ENCODE data around the gene IL1B. TPM values are rescaled to one million over a fixed set of nuclear protein-coding genes. Genes with fewer than 3 reads are reported as not detected.

The IL1B gene
- total RNA-seq, 1 experiment from 2014 or later, result not detected

- Histone ChIP-seq H3K27me3 (no peaks in the 10 kb centered on the region), H3K4me1 (no peaks in the 10 kb centered on the region), H3K36me3 (no peaks in the 10 kb centered on the region), H3K9me3 (replicated peaks) (no peaks in the 10 kb centered on the region), H3K27ac (no peak overlapping the region), H3K4me3 (no peak overlapping the region)
- DNase-seq, result no peak
Measured at GRCh38 chr2:112827604-112828185, 8.9 kb downstream of the IL1B start.

- DNase-seq, result no peak
- Histone ChIP-seq H3K27me3 (no peaks in the 10 kb centered on the region), H3K36me3 (no peaks in the 10 kb centered on the region), H3K27ac (no peak overlapping the region), H3K4me1 (no peaks in the 10 kb centered on the region), H3K4me3 (no peak overlapping the region), H3K9me3 (replicated peaks) (no peaks in the 10 kb centered on the region)
Measured at GRCh38 chr2:112827009-112827408, 9.6 kb downstream of the IL1B start.

GRCh38 chr2:112825706-112826105, 10.9 kb downstream of the IL1B start:
- Histone ChIP-seq H3K4me3 (no peak overlapping the region), H3K4me1 (no peaks in the 10 kb centered on the region), H3K36me3 (no peaks in the 10 kb centered on the region), H3K27me3 (no peaks in the 10 kb centered on the region), H3K9me3 (replicated peaks) (no peaks in the 10 kb centered on the region), H3K27ac (no peak overlapping the region)
- no peak for DNase-seq

GRCh38 chr2:112824694-112825085, 11.9 kb downstream of the IL1B start:
- H3K36me3 ChIP-seq, result no peaks in the 10 kb centered on the region
- no peak for DNase-seq
- no peak overlapping the region for H3K27ac ChIP-seq
- no peak overlapping the region for H3K4me3 ChIP-seq
- no peaks in the 10 kb centered on the region for H3K9me3 ChIP-seq (replicated peaks)
- H3K4me1 ChIP-seq, result no peaks in the 10 kb centered on the region
- no peaks in the 10 kb centered on the region for H3K27me3 ChIP-seq

- no peak overlapping the region for H3K27ac ChIP-seq
- no peak for DNase-seq
- H3K4me1 ChIP-seq, result no peaks in the 10 kb centered on the region
- H3K9me3 ChIP-seq (replicated peaks), result no peaks in the 10 kb centered on the region
- H3K4me3 ChIP-seq, result no peak overlapping the region
- no peaks in the 10 kb centered on the region for H3K27me3 ChIP-seq
- H3K36me3 ChIP-seq, result no peaks in the 10 kb centered on the region
Measured at GRCh38 chr2:112821682-112822081, 14.9 kb downstream of the IL1B start.

- Histone ChIP-seq H3K9me3 (replicated peaks) (no peaks in the 10 kb centered on the region), H3K27ac (no peak overlapping the region), H3K36me3 (no peaks in the 10 kb centered on the region), H3K27me3 (no peaks in the 10 kb centered on the region), H3K4me1 (no peaks in the 10 kb centered on the region), H3K4me3 (no peak overlapping the region)
- no peak for DNase-seq
Measured at GRCh38 chr2:112821142-112821541, 15.4 kb downstream of the IL1B start.

GRCh38 chr2:112820343-112820742, 16.2 kb downstream of the IL1B start:
- H3K27me3 ChIP-seq, result no peaks in the 10 kb centered on the region

GRCh38 chr2:112819081-112819480, 17.5 kb downstream of the IL1B start:
- no peak for DNase-seq
- Histone ChIP-seq H3K9me3 (replicated peaks) (no peaks in the 10 kb centered on the region), H3K27ac (no peak overlapping the region)

More at GRCh38 chr2:112820343-112820742, 16.2 kb downstream of the IL1B start:
- H3K4me1 ChIP-seq, result no peaks in the 10 kb centered on the region
- H3K4me3 ChIP-seq, result no peak overlapping the region
- no peaks in the 10 kb centered on the region for H3K36me3 ChIP-seq
- no peak for DNase-seq
- H3K9me3 ChIP-seq (replicated peaks), result no peaks in the 10 kb centered on the region
- H3K27ac ChIP-seq, result no peak overlapping the region

GRCh38 chr2:112818094-112818902, 18.3 kb downstream of the IL1B start:
- H3K27me3 ChIP-seq, result no peaks in the 10 kb centered on the region
- no peak for DNase-seq
- H3K27ac ChIP-seq, result no peak overlapping the region
- no peaks in the 10 kb centered on the region for H3K36me3 ChIP-seq
- no peaks in the 10 kb centered on the region for H3K9me3 ChIP-seq (replicated peaks)
- H3K4me3 ChIP-seq, result no peak overlapping the region
- peaks cover 14% of the 10 kb centered on the region for H3K4me1 ChIP-seq

More at GRCh38 chr2:112819081-112819480, 17.5 kb downstream of the IL1B start:
- H3K4me3 ChIP-seq, result no peak overlapping the region
- peaks cover 6% of the 10 kb centered on the region for H3K4me1 ChIP-seq
- H3K27me3 ChIP-seq, result no peaks in the 10 kb centered on the region
- H3K36me3 ChIP-seq, result no peaks in the 10 kb centered on the region

GRCh38 chr2:112817082-112817689, 19.4 kb downstream of the IL1B start:
- no peaks in the 10 kb centered on the region for H3K9me3 ChIP-seq (replicated peaks)
- H3K4me3 ChIP-seq, result no peak overlapping the region
- H3K27ac ChIP-seq, result no peak overlapping the region
- H3K36me3 ChIP-seq, result no peaks in the 10 kb centered on the region
- peaks cover 25% of the 10 kb centered on the region for H3K4me1 ChIP-seq
- no peaks in the 10 kb centered on the region for H3K27me3 ChIP-seq
- no peak for DNase-seq

GRCh38 chr2:112814278-112814677, 22.3 kb downstream of the IL1B start:
- H3K9me3 ChIP-seq (replicated peaks), result no peaks in the 10 kb centered on the region
- H3K4me1 ChIP-seq, result peaks cover 25% of the 10 kb centered on the region
- H3K4me3 ChIP-seq, result no peak overlapping the region
- DNase-seq, result peak; percentile 21
- H3K36me3 ChIP-seq, result no peaks in the 10 kb centered on the region
- no peaks in the 10 kb centered on the region for H3K27me3 ChIP-seq
- H3K27ac ChIP-seq, result no peak overlapping the region

- no peaks in the 10 kb centered on the region for H3K9me3 ChIP-seq (replicated peaks)
- DNase-seq, result no peak
- no peaks in the 10 kb centered on the region for H3K36me3 ChIP-seq
- no peak overlapping the region for H3K27ac ChIP-seq
- no peaks in the 10 kb centered on the region for H3K27me3 ChIP-seq
- no peak overlapping the region for H3K4me3 ChIP-seq
- peaks cover 25% of the 10 kb centered on the region for H3K4me1 ChIP-seq
Measured at GRCh38 chr2:112813280-112813966, 23.2 kb downstream of the IL1B start.

GRCh38 chr2:112812318-112813267, 24.0 kb downstream of the IL1B start:
- Histone ChIP-seq H3K9me3 (replicated peaks) (no peaks in the 10 kb centered on the region), H3K4me3 (no peak overlapping the region), H3K27me3 (no peaks in the 10 kb centered on the region), H3K36me3 (no peaks in the 10 kb centered on the region), H3K4me1 (peaks cover 25% of the 10 kb centered on the region), H3K27ac (no peak overlapping the region)
- peak; percentile 37 to 50 for DNase-seq

GRCh38 chr2:112811841-112812306, 24.7 kb downstream of the IL1B start:
- H3K27me3 ChIP-seq, result no peaks in the 10 kb centered on the region
- no peaks in the 10 kb centered on the region for H3K36me3 ChIP-seq
- no peak overlapping the region for H3K27ac ChIP-seq
- DNase-seq, result no peak
- no peaks in the 10 kb centered on the region for H3K9me3 ChIP-seq (replicated peaks)
- H3K4me3 ChIP-seq, result no peak overlapping the region
- H3K4me1 ChIP-seq, result peaks cover 25% of the 10 kb centered on the region

Measured in SJCRH30 (cell line).